K562 (cell line): ENCODE measurements around the gene POU2F3. TPM values are rescaled to one million over a fixed set of nuclear protein-coding genes. Genes with fewer than 3 reads are reported as not detected.

Experiments used
- ATAC-seq: fragments of 200-7000 bp; cut with Tn5 transposase; 3 replicates; pipeline ENCODE4 v1.9.1; 2020; ENCODE audit warnings: moderate library complexity
- BruUV-seq: library from RNA; stranded (reverse); fragments of 400-500 nt; replicated peaks from 2 replicates; lab custom pipeline; 2021; lab: Mats Ljungman, UMichigan
- CTCF ChIA-PET: fragments of 300-600 bp; formaldehyde crosslinking; extraction: SDS; loops from one replicate; lab custom pipeline; 2021; ENCODE audit warnings: low intra/inter-chr PET ratio; lab: Yijun Ruan, JAX
- POLR2A ChIA-PET: fragments of 300-600, 350-650 bp; sonication (Branson Sonifier 250); formaldehyde crosslinking; extraction: SDS; loops from one replicate; lab custom pipeline; 2021; ENCODE audit warnings: antibody characterized with exemption, inconsistent platforms; lab: Yijun Ruan, JAX
- DNase-seq, 4 experiments: peaks; one replicate each; pipeline versions ENCODE4 v3.0.0 to v3.0.0-alpha.2; 2011 to 2018; ENCODE audit warnings: low spot score in 3 of 4, mixed read lengths in 3 of 4; ENCODE audit errors: extremely low read depth in 1 of 4
- FAIRE-seq: peaks from 2 replicates; lab custom pipeline; 2011; peaks lifted over from hg19 to GRCh38; lab: Jason Lieb, UNC
- H2AFZ ChIP-seq: 2 replicates; pipeline ENCODE4 v1.6.0; 2011; ENCODE audit warnings: low read depth, low read length, control low read depth, inconsistent platforms
- H3K27ac ChIP-seq: fragments of 200-600 bp; 3 replicates; pipeline ENCODE4 v1.8.0; 2011; ENCODE audit warnings: low read depth, mild to moderate bottlenecking, control low read depth, inconsistent platforms, low read length, moderate library complexity, mixed read lengths; ENCODE audit errors: extremely low read depth
- H3K27me3 ChIP-seq, 2 experiments: fragments of 300-600 bp in 1 of 2; 2 replicates in 1 of 2; 3 replicates in 1 of 2; pipeline versions ENCODE4 v1.6.0 to v1.8.0; 2011; ENCODE audit warnings: inconsistent platforms in 2 of 2, low read length in 2 of 2, mild to moderate bottlenecking in 1 of 2, mixed read lengths in 1 of 2, moderate library complexity in 1 of 2; ENCODE audit not compliant: control insufficient read depth in 2 of 2, insufficient read depth in 2 of 2
- H3K36me3 ChIP-seq: fragments of 300-600 bp; 3 replicates; pipeline ENCODE4 v1.8.0; 2011; ENCODE audit warnings: mild to moderate bottlenecking, low read length, inconsistent platforms; ENCODE audit not compliant: control insufficient read depth, insufficient read depth
- H3K4me1 ChIP-seq, 2 experiments: fragments of 200-600 bp in 1 of 2; replicated peaks in 1 of 2; 2 replicates in 1 of 2; 3 replicates in 1 of 2; pipeline versions ENCODE4 v1.5.1 to v1.8.0; 2011; ENCODE audit warnings: inconsistent platforms in 2 of 2, low read length in 2 of 2, mild to moderate bottlenecking in 1 of 2, mixed read lengths in 1 of 2, moderate library complexity in 1 of 2; ENCODE audit not compliant: control insufficient read depth in 2 of 2, insufficient read depth in 2 of 2
- H3K4me2 ChIP-seq: 2 replicates; pipeline ENCODE4 v1.6.1; 2011; ENCODE audit warnings: low read length, control low read depth, inconsistent platforms, mixed read lengths; ENCODE audit not compliant: insufficient read depth
- H3K4me3 ChIP-seq: fragments of 200-600 bp; sonication (generic), shearing (Covaris generic); 2 replicates; pipeline ENCODE4 v1.5.1; 2016; ENCODE audit warnings: control low read depth, inconsistent platforms
- H3K79me2 ChIP-seq: fragments of 200-600 bp; 3 replicates; pipeline ENCODE4 v1.8.0; 2011; ENCODE audit warnings: low read length, inconsistent platforms; ENCODE audit not compliant: control insufficient read depth, insufficient read depth
- H3K9ac ChIP-seq, 2 experiments: 2 replicates each; pipeline versions ENCODE4 v1.6.0 to v1.6.1; 2011; ENCODE audit warnings: low read depth in 2 of 2, low read length in 2 of 2, control low read depth in 1 of 2, inconsistent platforms in 1 of 2, mild to moderate bottlenecking in 1 of 2, mixed read lengths in 1 of 2; ENCODE audit not compliant: insufficient read depth in 1 of 2
- H3K9me1 ChIP-seq: one replicate; pipeline ENCODE4 v1.6.0; 2011; ENCODE audit warnings: inconsistent platforms, mild to moderate bottlenecking, low read length, moderate library complexity; ENCODE audit not compliant: control insufficient read depth, insufficient read depth
- H3K9me3 ChIP-seq: replicated peaks from 2 replicates; pipeline ENCODE4 v1.5.1; 2011; ENCODE audit warnings: low read depth, low read length, inconsistent platforms; ENCODE audit not compliant: control insufficient read depth, insufficient read depth
- H4K20me1 ChIP-seq: replicated peaks from 2 replicates; pipeline ENCODE4 v1.6.1; 2011; ENCODE audit warnings: low read length, inconsistent platforms, mixed read lengths; ENCODE audit not compliant: control insufficient read depth, insufficient read depth
- CTBP1 ChIP-seq: fragments of 450-650 bp; IDR thresholded peaks from 2 replicates; pipeline ENCODE4 v1.6.1; 2016; ENCODE audit warnings: borderline replicate concordance
- DPF2 ChIP-seq: fragments of 450-650 bp; IDR thresholded peaks from 2 replicates; pipeline ENCODE4 v1.6.1; 2016
- ETV5 ChIP-seq: sonication (generic); formaldehyde crosslinking; IDR thresholded peaks from 2 replicates; pipeline ENCODE4 v1.4.0; 2020; ENCODE audit warnings: low read depth, mild to moderate bottlenecking, missing genetic modification reagents
- FIP1L1 ChIP-seq: fragments of 200-400 bp; formaldehyde crosslinking; IDR thresholded peaks from 2 replicates; pipeline ENCODE4 v1.6.1; 2018; ENCODE audit warnings: mild to moderate bottlenecking, low read depth, low read length; ENCODE audit not compliant: poor library complexity, severe bottlenecking
- FOXP1 ChIP-seq: sonication (generic); formaldehyde crosslinking; IDR thresholded peaks from 2 replicates; pipeline ENCODE4 v1.8.0; 2022; ENCODE audit warnings: mild to moderate bottlenecking, missing genetic modification reagents
- HDAC1 ChIP-seq, 2 experiments: fragments of 450-650 bp; IDR thresholded peaks; 2 replicates each; pipeline ENCODE4 v1.6.1; 2016 to 2017; ENCODE audit warnings: inconsistent platforms in 1 of 2, mild to moderate bottlenecking in 1 of 2, moderate library complexity in 1 of 2
- MYC ChIP-seq, 2 experiments: fragments of 250-450 bp in 1 of 2; sonication (Bioruptor Pico) in 1 of 2; IDR thresholded peaks; 2 replicates each; pipeline versions ENCODE4 v1.5.1 to v1.6.1; 2012 to 2021; ENCODE audit warnings: low read depth in 2 of 2, borderline replicate concordance in 1 of 2, improper control_type of control experiment in 1 of 2, low read length in 1 of 2, mild to moderate bottlenecking in 1 of 2, moderate library complexity in 1 of 2
- POLR2AphosphoS2 ChIP-seq: IDR thresholded peaks from 2 replicates; pipeline ENCODE4 v1.6.1; 2012; ENCODE audit warnings: low read length, improper control_type of control experiment
- RFX5 ChIP-seq: IDR thresholded peaks from 2 replicates; pipeline ENCODE4 v1.6.1; 2011; ENCODE audit warnings: low read depth, mild to moderate bottlenecking, improper control_type of control experiment, low read length
- TCFL5 ChIP-seq: fragments of 250-450 bp; sonication (Bioruptor Pico); conservative IDR thresholded peaks from 2 replicates; pipeline ENCODE4 v1.6.1; 2021; ENCODE audit warnings: mild to moderate bottlenecking, moderate library complexity, matching md5 sums
- ZBTB7A ChIP-seq: IDR thresholded peaks from 2 replicates; pipeline ENCODE4 v1.6.1; 2011; ENCODE audit warnings: low read depth, mild to moderate bottlenecking, low read length, moderate library complexity, borderline replicate concordance; ENCODE audit not compliant: control insufficient read depth
- ZFX ChIP-seq: sonication (generic); formaldehyde crosslinking; IDR thresholded peaks from 2 replicates; pipeline ENCODE4 v1.8.0; 2022; ENCODE audit warnings: mild to moderate bottlenecking, missing genetic modification reagents, moderate library complexity
- ZNF12 ChIP-seq: sonication (generic); formaldehyde crosslinking; IDR thresholded peaks from 2 replicates; pipeline ENCODE4 v1.4.0; 2020; ENCODE audit warnings: mild to moderate bottlenecking, missing genetic modification reagents
- ZNF124 ChIP-seq: sonication (generic); formaldehyde crosslinking; IDR thresholded peaks from 2 replicates; pipeline ENCODE4 v1.8.1; 2022; ENCODE audit warnings: missing genetic modification reagents
- ZNF408 ChIP-seq: fragments of 250-450 bp; sonication (Bioruptor Pico); IDR thresholded peaks from 2 replicates; pipeline ENCODE4 v1.4.0; 2020; ENCODE audit warnings: low read depth, mild to moderate bottlenecking, moderate library complexity
- ZNF444 ChIP-seq: fragments of 250-450 bp; sonication (Bioruptor Pico); IDR thresholded peaks from 2 replicates; pipeline ENCODE4 v1.4.0; 2020; ENCODE audit warnings: mild to moderate bottlenecking, moderate library complexity
- in situ Hi-C: fragments of 300-500 bp; cut with MboI; formaldehyde crosslinking; loops from 4 replicates; pipeline ENCODE4 v1.15.0; 2018; ENCODE audit warnings: inconsistent platforms, mixed read lengths
- intact Hi-C: fragments of 100-400 bp; cut with micrococcal nuclease; formaldehyde crosslinking; loops from 2 replicates; pipeline ENCODE4 v1.14.2; 2022
- polyA plus RNA-seq, 8 experiments: library from polyadenylated mRNA; depleted of rRNA in 4 of 8; stranded (reverse) in 5 of 8; unstranded in 3 of 8; fragments of >200 nt; fragmentation: Nextera tagmentation in 2 of 8; fragmentation: Illumina TruSeq in 1 of 8; extraction: Ambion mirVana in 2 of 8; extraction: Trizol in 1 of 8; gene quantifications; 2 replicates each; pipeline versions ENCODE4 v1.2.1 to v1.2.3, GENCODE V29; 2011 to 2014; ENCODE audit warnings: inconsistent platforms in 1 of 8, missing spikeins in 1 of 8
- small RNA-seq: library from RNA; depleted of rRNA; stranded (forward); fragments of <200 nt; gene quantifications from one replicate; pipeline ENCODE3, GENCODE V24; 2014
- total RNA-seq, 7 experiments: library from RNA; depleted of rRNA in 6 of 7; stranded (reverse); fragments of >200 nt in 6 of 7; fragmentation: Illumina TruSeq in 2 of 7; extraction: Trizol in 2 of 7; gene quantifications; 2 replicates each; pipeline versions ENCODE4 v1.2.1 to v1.2.3, GENCODE V29; 2011 to 2021; ENCODE audit warnings: low replicate concordance in 1 of 7

Gene POU2F3
- total and polyA plus RNA-seq, 9 of the 15 experiments (the other 6 are each of a cell fraction or from before 2014, with no cell fraction given) = not detected

GRCh38 chr11:120365512-120365911, 125.6 kb downstream of the POU2F3 start:
- peaks cover 3% of the 10 kb centered on the region for H3K9me1 ChIP-seq
- ChIA-PET POLR2A (interaction anchor here (0.8 to 2.3 kb wide), 5 partner anchors 9 to 117 kb away, joined by 3 to 9 read pairs (median 3); no protein-coding TSS in a partner anchor), CTCF (no interaction called here)
- no peak for TF ChIP-seq ZNF124 (CRISPR knock-in tag)
- no peak for TF ChIP-seq TCFL5 (CRISPR knock-in tag)
- no peak for TF ChIP-seq FOXP1 (CRISPR knock-in tag)
- no peak for TF ChIP-seq FIP1L1
- no peak for TF ChIP-seq POLR2AphosphoS2
- TF ChIP-seq RFX5 = no peak
- no peak for TF ChIP-seq ZBTB7A
- no peak for TF ChIP-seq ZNF12 (CRISPR knock-in tag)
- TF ChIP-seq MYC (IDR thresholded peaks at IDR 0.05; ENCODE audit: low read depth, low read length) = no peak
- TF ChIP-seq MYC (CRISPR knock-in tag; IDR thresholded peaks at IDR 0.05; ENCODE audit: borderline replicate concordance, low read depth) = no peak
- no peak for TF ChIP-seq ETV5
- TF ChIP-seq ZNF444 (CRISPR knock-in tag) = no peak
- TF ChIP-seq ZNF408 = no peak
- no peak for TF ChIP-seq CTBP1
- no peak for TF ChIP-seq ZFX (CRISPR knock-in tag)
- TF ChIP-seq DPF2 = no peak
- TF ChIP-seq HDAC1 (IDR thresholded peaks at IDR 0.05) = no peak
- no peaks in the 10 kb centered on the region for H3K9me3 ChIP-seq
- no peak overlapping the region for H3K4me2 ChIP-seq
- no peaks in the 10 kb centered on the region for H3K36me3 ChIP-seq
- ATAC-seq = no peak
- H3K79me2 ChIP-seq = peaks cover 87% of the 10 kb centered on the region
- no peak for FAIRE-seq
- H3K4me1 ChIP-seq = peaks cover 0 to 6% of the 10 kb centered on the region in 2 experiments; a peak in 1 of 5 replicates
- H2AFZ ChIP-seq = no peak overlapping the region
- DNase-seq = no peak
- no peaks in the 10 kb centered on the region for H3K27me3 ChIP-seq
- no peak overlapping the region for H3K9ac ChIP-seq
- no peak overlapping the region for H3K27ac ChIP-seq
- H3K4me3 ChIP-seq = no peak overlapping the region
- H4K20me1 ChIP-seq = no peaks in the 10 kb centered on the region; the same call in 1 of the 2 replicates
- intact Hi-C loops (no loop called here), in situ Hi-C loops (no loop called here)
- BruUV-seq = no TSS peak

Small RNA genes lying within 50 kb of the gene (small RNA-seq; reads per million reads assigned to genes)
- 855 reads per million, percentile 99 among the genes with 10 or more reads in this experiment for gene RF00100

Other genes with a start within 250 kb of the POU2F3 start
- 0.16 TPM in 1 of 2 replicates, not detected in the other for gene TRIM29, start 102.0 kb upstream of the POU2F3 start, total RNA-seq (2014; rRNA removed)
- gene TRIM29, start 102.0 kb upstream of the POU2F3 start, total RNA-seq (2014; rRNA removed; fragmentation: Illumina TruSeq; extraction: Trizol) = 0.15 and 0.41 TPM in 2 replicates
- 0.19 TPM in 1 of 2 replicates, not detected in the other for gene TRIM29, start 102.0 kb upstream of the POU2F3 start, total RNA-seq (2015; rRNA removed; fragmentation: Illumina TruSeq; extraction: Trizol)
- 0.31 and 1.4 TPM in 2 replicates for gene TRIM29, start 102.0 kb upstream of the POU2F3 start, total RNA-seq (2021)
- gene TRIM29, start 102.0 kb upstream of the POU2F3 start, polyA plus RNA-seq (2011; rRNA removed) = 0.19 and 0.65 TPM in 2 replicates
- gene TRIM29, start 102.0 kb upstream of the POU2F3 start, polyA plus RNA-seq (2014; fragmentation: Illumina TruSeq; extraction: Trizol) = 0.74 and 0.75 TPM in 2 replicates
- gene TRIM29, start 102.0 kb upstream of the POU2F3 start, polyA plus RNA-seq (2014; fragmentation: Nextera tagmentation; extraction: Ambion mirVana) = under 1 TPM; 0.41 to 0.42 TPM
- gene TRIM29, start 102.0 kb upstream of the POU2F3 start, polyA plus RNA-seq (2014; rRNA removed) = 0.08 and 0.93 TPM in 2 replicates
- 13.8 and 19.8 TPM in 2 replicates for gene OAF, start 29.1 kb upstream of the POU2F3 start, total RNA-seq (2014; rRNA removed)
- 4.1 and 6.3 TPM in 2 replicates for gene OAF, start 29.1 kb upstream of the POU2F3 start, total RNA-seq (2014; rRNA removed; fragmentation: Illumina TruSeq; extraction: Trizol)
- 7.5 and 8.3 TPM in 2 replicates for gene OAF, start 29.1 kb upstream of the POU2F3 start, total RNA-seq (2015; rRNA removed; fragmentation: Illumina TruSeq; extraction: Trizol)
- 20.8 and 21.6 TPM in 2 replicates for gene OAF, start 29.1 kb upstream of the POU2F3 start, total RNA-seq (2021)
- 5.7 and 9.5 TPM in 2 replicates for gene OAF, start 29.1 kb upstream of the POU2F3 start, polyA plus RNA-seq (2011; rRNA removed)
- gene OAF, start 29.1 kb upstream of the POU2F3 start, polyA plus RNA-seq (2014; fragmentation: Illumina TruSeq; extraction: Trizol) = 11.7 and 12.0 TPM in 2 replicates
- 1 to 10 TPM; 1.1 to 1.4 TPM for gene OAF, start 29.1 kb upstream of the POU2F3 start, polyA plus RNA-seq (2014; fragmentation: Nextera tagmentation; extraction: Ambion mirVana)
- 14.5 and 17.3 TPM in 2 replicates for gene OAF, start 29.1 kb upstream of the POU2F3 start, polyA plus RNA-seq (2014; rRNA removed)
- gene TLCD5, start 85.2 kb downstream of the POU2F3 start, total RNA-seq (2014; rRNA removed) = 1.3 TPM in 2 replicates
- 1.7 and 1.9 TPM in 2 replicates for gene TLCD5, start 85.2 kb downstream of the POU2F3 start, total RNA-seq (2014; rRNA removed; fragmentation: Illumina TruSeq; extraction: Trizol)
- 0.75 and 0.94 TPM in 2 replicates for gene TLCD5, start 85.2 kb downstream of the POU2F3 start, total RNA-seq (2015; rRNA removed; fragmentation: Illumina TruSeq; extraction: Trizol)
- gene TLCD5, start 85.2 kb downstream of the POU2F3 start, total RNA-seq (2021) = 1.3 and 1.4 TPM in 2 replicates
- 4.8 and 5.1 TPM in 2 replicates for gene TLCD5, start 85.2 kb downstream of the POU2F3 start, polyA plus RNA-seq (2011; rRNA removed)
- gene TLCD5, start 85.2 kb downstream of the POU2F3 start, polyA plus RNA-seq (2014; fragmentation: Illumina TruSeq; extraction: Trizol) = 1.3 and 1.8 TPM in 2 replicates
- gene TLCD5, start 85.2 kb downstream of the POU2F3 start, polyA plus RNA-seq (2014; fragmentation: Nextera tagmentation; extraction: Ambion mirVana) = 1 to 10 TPM; 1.6 to 1.7 TPM
- 1.5 and 1.8 TPM in 2 replicates for gene TLCD5, start 85.2 kb downstream of the POU2F3 start, polyA plus RNA-seq (2014; rRNA removed)
- 25.6 and 29.5 TPM in 2 replicates for gene ARHGEF12, start 96.3 kb downstream of the POU2F3 start, total RNA-seq (2014; rRNA removed)
- 51.7 and 61.3 TPM in 2 replicates for gene ARHGEF12, start 96.3 kb downstream of the POU2F3 start, total RNA-seq (2014; rRNA removed; fragmentation: Illumina TruSeq; extraction: Trizol)
- gene ARHGEF12, start 96.3 kb downstream of the POU2F3 start, total RNA-seq (2015; rRNA removed; fragmentation: Illumina TruSeq; extraction: Trizol) = 43.6 and 47.0 TPM in 2 replicates
- gene ARHGEF12, start 96.3 kb downstream of the POU2F3 start, total RNA-seq (2021) = 39.9 and 44.6 TPM in 2 replicates
- gene ARHGEF12, start 96.3 kb downstream of the POU2F3 start, polyA plus RNA-seq (2011; rRNA removed) = 13.5 and 27.1 TPM in 2 replicates
- gene ARHGEF12, start 96.3 kb downstream of the POU2F3 start, polyA plus RNA-seq (2014; fragmentation: Illumina TruSeq; extraction: Trizol) = 29.9 and 32.6 TPM in 2 replicates
- gene ARHGEF12, start 96.3 kb downstream of the POU2F3 start, polyA plus RNA-seq (2014; fragmentation: Nextera tagmentation; extraction: Ambion mirVana) = 1 to 10 TPM; 3.5 to 4.6 TPM
- 17.8 and 19.3 TPM in 2 replicates for gene ARHGEF12, start 96.3 kb downstream of the POU2F3 start, polyA plus RNA-seq (2014; rRNA removed)